T-cell (primary cell): Measurements from ENCODE around the gene VSTM4. TPM values are rescaled to one million over a fixed set of nuclear protein-coding genes. Genes with fewer than 3 reads are reported as not detected.

Source experiments
- ATAC-seq, 4 experiments: fragments of 200-7000 bp in 3 of 4; fragments of 150-1000 bp in 1 of 4; cut with Tn5 transposase; replicated peaks in 1 of 4; 1 replicate in 3 of 4; 2 replicates in 1 of 4; pipeline ENCODE4 v1.10.0; 2021; ENCODE audit warnings: moderate library complexity in 3 of 4, mild to moderate bottlenecking in 2 of 4, moderate number of reproducible peaks in 1 of 4
- CTCF ChIA-PET, 2 donors: fragments of 300-600 bp; sonication (Branson Sonifier 250); formaldehyde crosslinking; loops; one replicate each; lab custom pipeline; 2022; ENCODE audit warnings: antibody characterized with exemption in 2 of 2; lab: Charles Lee
- POLR2A ChIA-PET, 2 donors: fragments of 300-600 bp; sonication (Branson Sonifier 250); formaldehyde crosslinking; loops; one replicate each; lab custom pipeline; 2022; ENCODE audit warnings: antibody characterized with exemption in 2 of 2; lab: Charles Lee
- DNase-seq, 35 experiments: peaks; one replicate each; pipeline versions ENCODE4 v3.0.0 to v3.0.0-alpha.2; 2013 to 2023
- H3K27ac ChIP-seq: one replicate; pipeline ENCODE4 v1.5.1; 2013; ENCODE audit warnings: low read length
- H3K27me3 ChIP-seq, 2 experiments: replicated peaks in 1 of 2; 1 replicate in 1 of 2; 2 replicates in 1 of 2; pipeline versions ENCODE4 v1.6.1 to v1.7.0; 2013; ENCODE audit warnings: low read length in 1 of 2, mixed read lengths in 1 of 2; ENCODE audit not compliant: control insufficient read depth in 2 of 2, insufficient read depth in 2 of 2; ENCODE audit errors: extremely low read depth in 1 of 2
- H3K36me3 ChIP-seq, 2 donors: 1 replicate in 1 of 2; 2 replicates in 1 of 2; pipeline versions ENCODE4 v1.6.1 to v1.7.0; 2013; ENCODE audit warnings: low read length in 1 of 2; ENCODE audit not compliant: control insufficient read depth in 2 of 2, insufficient read depth in 1 of 2; ENCODE audit errors: extremely low read depth in 1 of 2
- H3K4me1 ChIP-seq, 2 experiments: 1 replicate in 1 of 2; 2 replicates in 1 of 2; pipeline versions ENCODE4 v1.6.1 to v1.7.0; 2013; ENCODE audit warnings: low read length in 2 of 2, mixed read lengths in 1 of 2; ENCODE audit not compliant: insufficient read depth in 2 of 2, control insufficient read depth in 1 of 2; ENCODE audit errors: extremely low read depth in 1 of 2
- H3K4me3 ChIP-seq, 2 donors: 1 replicate in 1 of 2; 2 replicates in 1 of 2; pipeline versions ENCODE4 v1.5.1 to v1.7.0; 2013; ENCODE audit warnings: mild to moderate bottlenecking in 2 of 2, low read length in 1 of 2, moderate library complexity in 1 of 2; ENCODE audit not compliant: control insufficient read depth in 1 of 2; ENCODE audit errors: extremely low read depth in 1 of 2
- H3K9me3 ChIP-seq: 2 replicates; pipeline ENCODE4 v1.7.0; 2013
- H3K27ac Mint-ChIP-seq, 2 donors: one replicate each; pipeline ENCODE4 v1.8.0; 2020 to 2021; ENCODE audit warnings: mild to moderate bottlenecking in 2 of 2, mixed read lengths in 2 of 2
- H3K27me3 Mint-ChIP-seq, 2 donors: one replicate each; pipeline ENCODE4 v1.8.0; 2021 to 2022; ENCODE audit warnings: mixed read lengths in 2 of 2
- H3K36me3 Mint-ChIP-seq: one replicate; pipeline ENCODE4 v1.8.0; 2021; ENCODE audit warnings: mixed read lengths
- H3K4me1 Mint-ChIP-seq, 3 donors: one replicate each; pipeline ENCODE4 v1.8.0; 2020 to 2022; ENCODE audit warnings: mixed read lengths in 3 of 3, mild to moderate bottlenecking in 1 of 3
- H3K4me3 Mint-ChIP-seq, 3 donors: one replicate each; pipeline ENCODE4 v1.8.0; 2020 to 2022; ENCODE audit warnings: mild to moderate bottlenecking in 3 of 3, mixed read lengths in 3 of 3, moderate library complexity in 3 of 3
- H3K9me3 Mint-ChIP-seq, 3 donors: one replicate each; pipeline ENCODE4 v1.8.0; 2020 to 2022; ENCODE audit warnings: mixed read lengths in 3 of 3
- WGBS: methylation state at CpG from one replicate; pipeline ENCODE4 v1.1.5; 2013; ENCODE audit warnings: missing lambda C conversion rate; ENCODE audit not compliant: insufficient coverage; 5-methylcytosine and 5-hydroxymethylcytosine counted together
- total RNA-seq, 35 experiments: library from RNA in 6 of 35; stranded (reverse) in 6 of 35; fragments of 120-200 nt in 1 of 35; gene quantifications; one replicate each; pipeline versions ENCODE4 v1.2.1 to v1.2.4 and lab custom pipeline; 2013 to 2026

VSTM4 gene
- total RNA-seq, 5 donors from 2014 or later (not counting 1 experiment from before 2014, with no cell fraction given), result 0.09 to 0.19 (median 0.10) TPM; not detected in 2

DNA sequence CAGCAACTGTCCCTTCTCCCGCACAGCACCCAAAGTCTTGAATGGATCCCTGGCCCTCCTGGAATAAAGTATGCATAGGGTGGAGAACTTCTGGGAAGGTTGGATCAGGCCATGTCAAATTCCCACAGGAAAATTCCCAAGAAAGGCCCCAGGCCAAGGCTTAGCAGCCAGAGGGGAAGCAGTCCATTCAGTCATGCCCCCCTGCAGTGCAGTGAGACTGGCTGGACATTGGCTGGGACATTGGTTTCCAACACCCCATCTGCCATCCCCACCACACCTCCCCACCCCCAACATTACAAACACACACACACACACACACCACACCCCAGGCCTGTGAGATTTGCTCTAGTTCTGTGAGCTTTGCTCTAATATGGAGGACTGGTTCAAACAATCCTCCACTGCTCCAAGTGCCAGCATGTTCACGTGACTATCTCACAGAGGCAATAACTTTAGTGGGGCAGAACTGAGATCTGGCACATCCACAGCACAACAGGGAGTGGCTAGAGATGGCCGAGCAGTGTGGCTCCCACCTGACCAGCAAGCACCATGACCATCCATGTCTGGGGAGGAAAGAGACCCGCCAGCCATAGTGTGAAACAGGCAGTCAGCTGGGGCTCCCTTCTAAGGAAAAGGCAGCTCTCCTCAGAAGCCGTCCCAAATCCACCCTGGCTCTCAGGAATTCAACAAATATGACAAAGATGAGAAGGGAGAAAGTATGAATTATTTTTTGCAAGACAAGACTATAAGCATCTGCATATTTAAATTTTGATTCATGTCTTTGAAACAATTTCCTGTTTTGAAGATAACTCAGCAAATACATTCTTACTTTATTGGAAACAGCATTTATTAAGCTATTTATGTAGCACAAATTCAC lies 25.2 kb upstream of the VSTM4 start:
- Mint-ChIP-seq H3K36me3 (no peaks in the 10 kb centered on the region), H3K27me3 (peaks cover 2 to 6% of the 10 kb centered on the region in 2 donors), H3K4me1 (peaks cover 0 to 5% (median 0%) of the 10 kb centered on the region in 3 donors), H3K27ac (no peak overlapping the region), H3K4me3 (no peak overlapping the region), H3K9me3 (peaks cover 0 to 4% (median 2%) of the 10 kb centered on the region in 3 donors)
- 70% methylated on average over 2 of the region's 5 CpGs for WGBS
- DNase-seq (no peak), ATAC-seq (no peak)
- Histone ChIP-seq H3K4me3 (no peak overlapping the region), H3K27me3 (peaks cover 0 to 14% of the 10 kb centered on the region in 2 experiments), H3K36me3 (no peaks in the 10 kb centered on the region), H3K9me3 (no peaks in the 10 kb centered on the region), H3K4me1 (no peaks in the 10 kb centered on the region), H3K27ac (no peak overlapping the region)
- ChIA-PET POLR2A (no interaction called here), CTCF (no interaction called here)

- no peak overlapping the region for H3K27ac ChIP-seq
- 53% methylated on average over 2 of the region's 4 CpGs for WGBS
- H3K9me3 ChIP-seq, result no peaks in the 10 kb centered on the region
- H3K27me3 ChIP-seq, result peaks cover 0 to 11% of the 10 kb centered on the region in 2 experiments
- no peak overlapping the region for H3K4me3 ChIP-seq
- no peak overlapping the region for H3K27ac Mint-ChIP-seq
- no peaks in the 10 kb centered on the region for H3K36me3 ChIP-seq
- peaks cover 3 to 12% of the 10 kb centered on the region in 2 donors for H3K27me3 Mint-ChIP-seq
- H3K4me1 Mint-ChIP-seq, result peaks cover 0 to 9% (median 0%) of the 10 kb centered on the region in 3 donors
- DNase-seq, result no peak
- ChIA-PET POLR2A (no interaction called here), CTCF (no interaction called here)
- peaks cover 0 to 4% (median 2%) of the 10 kb centered on the region in 3 donors for H3K9me3 Mint-ChIP-seq
- H3K4me3 Mint-ChIP-seq, result no peak overlapping the region
- no peaks in the 10 kb centered on the region for H3K36me3 Mint-ChIP-seq
- no peaks in the 10 kb centered on the region for H3K4me1 ChIP-seq
- ATAC-seq, result no peak
Measured at GRCh38 chr10:49139846-49140195, 24.5 kb upstream of the VSTM4 start.

DNA sequence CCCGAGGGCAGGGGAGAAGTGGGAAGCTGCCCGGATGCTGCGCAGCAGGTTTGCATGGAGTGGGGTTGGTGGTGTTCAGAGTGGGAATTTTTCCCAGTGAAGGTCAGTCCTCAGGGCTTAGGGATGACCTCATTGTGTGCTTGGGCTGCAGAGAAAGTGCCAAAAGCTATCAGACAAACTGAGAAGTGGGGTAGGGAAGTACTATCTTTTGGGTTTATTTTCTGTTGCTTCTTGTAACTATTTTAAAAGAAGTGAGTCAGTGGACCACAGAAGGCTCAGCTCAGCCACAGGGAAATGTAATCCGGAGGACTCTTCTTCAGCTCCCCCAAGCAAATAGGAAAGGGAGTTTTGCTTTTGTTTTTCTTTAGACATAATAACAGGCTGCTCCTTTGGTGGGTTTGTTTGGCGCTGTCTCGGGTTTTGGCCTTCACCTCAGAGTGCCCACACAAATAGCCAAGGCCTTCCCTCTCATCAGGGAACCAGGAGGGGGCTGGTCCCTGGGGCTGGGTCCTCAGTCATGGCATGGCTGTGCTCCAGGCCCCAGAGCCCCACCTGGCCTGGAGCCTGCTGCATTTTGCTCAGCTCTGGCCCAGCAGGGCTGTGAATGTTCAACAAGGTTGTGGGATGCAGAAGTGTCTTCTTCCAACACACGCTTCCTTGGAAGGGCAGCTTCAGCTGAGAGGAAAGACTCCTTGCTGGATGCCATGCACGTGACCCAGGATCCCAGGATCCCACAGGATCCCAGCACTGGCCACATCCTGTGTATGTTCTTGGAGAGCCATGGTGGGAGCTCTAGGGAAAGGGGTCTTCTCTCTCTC lies 23.9 kb upstream of the VSTM4 start:
- Mint-ChIP-seq H3K9me3 (peaks cover 0 to 4% (median 2%) of the 10 kb centered on the region in 3 donors), H3K4me3 (no peak overlapping the region), H3K36me3 (no peaks in the 10 kb centered on the region), H3K27me3 (peaks cover 3 to 15% of the 10 kb centered on the region in 2 donors), H3K4me1 (peaks cover 0 to 9% (median 0%) of the 10 kb centered on the region in 3 donors), H3K27ac (no peak overlapping the region)
- Histone ChIP-seq H3K27me3 (peaks cover 0 to 11% of the 10 kb centered on the region in 2 experiments), H3K27ac (no peak overlapping the region), H3K4me3 (no peak overlapping the region), H3K36me3 (no peaks in the 10 kb centered on the region), H3K9me3 (no peaks in the 10 kb centered on the region), H3K4me1 (no peaks in the 10 kb centered on the region)
- 89% methylated on average over 3 of the region's 8 CpGs for WGBS
- ChIA-PET CTCF (no interaction called here), POLR2A (no interaction called here)
- DNase-seq, result no peak
- ATAC-seq, result no peak

- no peak for DNase-seq
- no peak overlapping the region for H3K27ac ChIP-seq
- H3K4me1 Mint-ChIP-seq, result peaks cover 0 to 9% (median 0%) of the 10 kb centered on the region in 3 donors
Measured at GRCh38 chr10:49138361-49138891, 23.1 kb upstream of the VSTM4 start.

GRCh38 chr10:49136525-49136924 lies 21.2 kb upstream of the VSTM4 start:
- Mint-ChIP-seq H3K27ac (no peak overlapping the region), H3K27me3 (peaks cover 3 to 15% of the 10 kb centered on the region in 2 donors), H3K9me3 (peaks cover 0 to 4% (median 2%) of the 10 kb centered on the region in 3 donors), H3K4me1 (peaks cover 0 to 9% (median 0%) of the 10 kb centered on the region in 3 donors), H3K36me3 (no peaks in the 10 kb centered on the region), H3K4me3 (no peak overlapping the region)
- ATAC-seq (no peak), DNase-seq (no peak)
- Histone ChIP-seq H3K27me3 (peaks cover 0 to 20% of the 10 kb centered on the region in 2 experiments), H3K4me1 (no peaks in the 10 kb centered on the region), H3K27ac (no peak overlapping the region), H3K9me3 (no peaks in the 10 kb centered on the region), H3K36me3 (no peaks in the 10 kb centered on the region), H3K4me3 (no peak overlapping the region)
- WGBS, result no CpG with 5 or more reads among the region's 1 CpG
- ChIA-PET POLR2A (no interaction called here), CTCF (no interaction called here)

More at GRCh38 chr10:49138361-49138891, 23.1 kb upstream of the VSTM4 start:
- peaks cover 0 to 4% (median 2%) of the 10 kb centered on the region in 3 donors for H3K9me3 Mint-ChIP-seq
- peaks cover 3 to 15% of the 10 kb centered on the region in 2 donors for H3K27me3 Mint-ChIP-seq
- H3K27ac Mint-ChIP-seq, result no peak overlapping the region
- no peak overlapping the region for H3K4me3 Mint-ChIP-seq
- peaks cover 0 to 12% of the 10 kb centered on the region in 2 experiments for H3K27me3 ChIP-seq
- no peaks in the 10 kb centered on the region for H3K36me3 Mint-ChIP-seq
- no peak for ATAC-seq
- ChIA-PET POLR2A (interaction anchor here in 1 of 2 donors (0.7 kb wide), 1 partner anchor 26 kb away, joined by 3 read pairs; no protein-coding TSS in a partner anchor), CTCF (no interaction called here)
- H3K9me3 ChIP-seq, result no peaks in the 10 kb centered on the region
- H3K36me3 ChIP-seq, result no peaks in the 10 kb centered on the region
- 89% methylated on average over 6 of the region's 7 CpGs for WGBS
- H3K4me3 ChIP-seq, result no peak overlapping the region
- no peaks in the 10 kb centered on the region for H3K4me1 ChIP-seq
